IMR-90 (cell line): ENCODE results near the gene FGFRL1. TPM values are rescaled to one million over a fixed set of nuclear protein-coding genes. Genes with fewer than 3 reads are reported as not detected.
A peak's percentile ranks its signal among the peaks of the same experiment; 100 is the strongest.

Experiments
- ATAC-seq: fragments of 200-7000 bp; cut with Tn5 transposase; 2 replicates; pipeline ENCODE4 v1.9.1; 2020; ENCODE audit warnings: low read depth, mild to moderate bottlenecking, moderate library complexity
- BruUV-seq: library from RNA; stranded (reverse); fragments of 400-500 nt; replicated peaks from 2 replicates; lab custom pipeline; 2021; lab: Mats Ljungman, UMichigan
- CTCF ChIA-PET: fragments of 300-600 bp; formaldehyde crosslinking; extraction: SDS; loops from one replicate; lab custom pipeline; 2021; ENCODE audit warnings: antibody characterized with exemption; lab: Yijun Ruan, JAX
- POLR2A ChIA-PET: fragments of 300-600 bp; sonication (Branson Sonifier 250); formaldehyde crosslinking; loops from one replicate; lab custom pipeline; 2022; ENCODE audit warnings: antibody characterized with exemption; ENCODE audit not compliant: unreplicated experiment; lab: Charles Lee
- DNase-seq: peaks from one replicate; pipeline ENCODE4 v3.0.0; 2013
- H2AFZ ChIP-seq: replicated peaks from 2 replicates; pipeline ENCODE3; 2013; ENCODE audit warnings: low read length, mild to moderate bottlenecking; ENCODE audit not compliant: poor library complexity
- H2AK5ac ChIP-seq: 2 replicates; pipeline ENCODE4 v1.6.1; 2013; ENCODE audit warnings: low read depth, low read length, inconsistent platforms
- H2AK9ac ChIP-seq: replicated peaks from 2 replicates; pipeline ENCODE3; 2013; ENCODE audit warnings: mild to moderate bottlenecking, low read depth, low read length, moderate library complexity; ENCODE audit not compliant: poor library complexity
- H2BK120ac ChIP-seq: 2 replicates; pipeline ENCODE4 v1.6.1; 2013; ENCODE audit warnings: low read depth, low read length, inconsistent platforms
- H2BK15ac ChIP-seq: 3 replicates; pipeline ENCODE4 v1.6.1; 2013; ENCODE audit warnings: low read depth, low read length, inconsistent platforms
- H2BK20ac ChIP-seq: 2 replicates; pipeline ENCODE4 v1.6.1; 2013; ENCODE audit warnings: low read depth, mild to moderate bottlenecking, inconsistent platforms, low read length, moderate library complexity
- H2BK5ac ChIP-seq: 2 replicates; pipeline ENCODE4 v1.6.1; 2013; ENCODE audit warnings: mild to moderate bottlenecking, low read depth, low read length, inconsistent platforms; ENCODE audit not compliant: poor library complexity, severe bottlenecking
- H3K14ac ChIP-seq: replicated peaks from 2 replicates; pipeline ENCODE4 v1.6.1; 2013; ENCODE audit warnings: low read depth, low read length, inconsistent platforms
- H3K18ac ChIP-seq: 2 replicates; pipeline ENCODE4 v1.6.1; 2013; ENCODE audit warnings: low read depth, low read length, control low read depth
- H3K23ac ChIP-seq: 2 replicates; pipeline ENCODE4 v1.6.1; 2013; ENCODE audit warnings: low read depth, low read length, inconsistent platforms
- H3K27ac ChIP-seq: 2 replicates; pipeline ENCODE4 v1.5.1; 2013; ENCODE audit warnings: mild to moderate bottlenecking, control low read depth, low read length; ENCODE audit not compliant: insufficient read depth
- H3K27me3 ChIP-seq: 2 replicates; pipeline ENCODE4 v1.6.1; 2013; ENCODE audit warnings: low read length; ENCODE audit not compliant: control insufficient read depth, insufficient read depth
- H3K36me3 ChIP-seq: 2 replicates; pipeline ENCODE4 v1.6.1; 2013; ENCODE audit warnings: low read length, mixed read lengths; ENCODE audit not compliant: control insufficient read depth, insufficient read depth
- H3K4ac ChIP-seq: 2 replicates; pipeline ENCODE4 v1.6.1; 2013; ENCODE audit warnings: low read depth, low read length, inconsistent platforms
- H3K4me1 ChIP-seq: 2 replicates; pipeline ENCODE4 v1.6.1; 2013; ENCODE audit warnings: low read length, mixed read lengths; ENCODE audit not compliant: control insufficient read depth, insufficient read depth
- H3K4me2 ChIP-seq: 2 replicates; pipeline ENCODE4 v1.6.1; 2013; ENCODE audit warnings: low read depth, mild to moderate bottlenecking, control low read depth, low read length, moderate library complexity
- H3K4me3 ChIP-seq: 2 replicates; pipeline ENCODE4 v1.5.1; 2013; ENCODE audit warnings: low read depth, mild to moderate bottlenecking, control low read depth, low read length, moderate library complexity; ENCODE audit not compliant: insufficient read depth
- H3K56ac ChIP-seq: 2 replicates; pipeline ENCODE4 v1.6.1; 2013; ENCODE audit warnings: low read length, inconsistent platforms; ENCODE audit not compliant: insufficient read depth; ENCODE audit errors: extremely low read depth
- H3K79me1 ChIP-seq, 2 experiments: 2 replicates each; pipeline ENCODE4 v1.6.1; 2013; ENCODE audit warnings: low read length in 2 of 2, inconsistent platforms in 1 of 2, low read depth in 1 of 2
- H3K9ac ChIP-seq: 2 replicates; pipeline ENCODE4 v1.6.1; 2013; ENCODE audit warnings: low read depth, low read length, control low read depth
- H3K9me1 ChIP-seq: 2 replicates; pipeline ENCODE4 v1.6.1; 2013; ENCODE audit warnings: low read length, inconsistent platforms; ENCODE audit not compliant: insufficient read depth
- H3K9me3 ChIP-seq: 2 replicates; pipeline ENCODE4 v1.6.1; 2013; ENCODE audit warnings: low read length; ENCODE audit not compliant: control insufficient read depth, insufficient read depth
- H4K20me1 ChIP-seq: 2 replicates; pipeline ENCODE4 v1.6.1; 2013; ENCODE audit warnings: low read length, inconsistent platforms; ENCODE audit not compliant: insufficient read depth
- H4K5ac ChIP-seq: 2 replicates; pipeline ENCODE4 v1.6.1; 2013; ENCODE audit warnings: mild to moderate bottlenecking, low read depth, low read length, control low read depth
- H4K8ac ChIP-seq, 2 experiments: 2 replicates each; pipeline ENCODE4 v1.6.1; 2013; ENCODE audit warnings: low read depth in 2 of 2, low read length in 2 of 2, control low read depth in 1 of 2, inconsistent platforms in 1 of 2
- H4K91ac ChIP-seq: 2 replicates; pipeline ENCODE4 v1.6.1; 2013; ENCODE audit warnings: low read depth, low read length, inconsistent platforms; ENCODE audit not compliant: insufficient read depth
- BHLHE40 ChIP-seq: fragments of 150-350 bp; IDR thresholded peaks from 2 replicates; pipeline ENCODE4 v1.6.1; 2016; ENCODE audit warnings: mild to moderate bottlenecking, low read depth, low read length
- CEBPB ChIP-seq: IDR thresholded peaks from 2 replicates; pipeline ENCODE4 v1.6.1; 2012; ENCODE audit warnings: low read depth, low read length, improper control_type of control experiment
- CHD1 ChIP-seq: IDR thresholded peaks from 2 replicates; pipeline ENCODE4 v1.6.1; 2012; ENCODE audit warnings: low read depth, low read length, improper control_type of control experiment
- MAFK ChIP-seq: IDR thresholded peaks from 2 replicates; pipeline ENCODE4 v1.6.1; 2012; ENCODE audit warnings: low read depth, low read length, improper control_type of control experiment
- MXI1 ChIP-seq: IDR thresholded peaks from 2 replicates; pipeline ENCODE4 v1.6.1; 2012; ENCODE audit warnings: low read depth, mild to moderate bottlenecking, low read length, moderate library complexity, borderline replicate concordance
- POLR2A ChIP-seq: IDR thresholded peaks from 2 replicates; pipeline ENCODE4 v1.6.1; 2012; ENCODE audit warnings: mild to moderate bottlenecking, low read depth, low read length
- RAD21 ChIP-seq: IDR thresholded peaks from 2 replicates; pipeline ENCODE4 v1.6.1; 2012; ENCODE audit warnings: low read length, improper control_type of control experiment
- RFX5 ChIP-seq: IDR thresholded peaks from 2 replicates; pipeline ENCODE4 v1.8.0; 2012; ENCODE audit warnings: low read depth, mild to moderate bottlenecking, low read length, moderate library complexity
- SMC3 ChIP-seq: fragments of 150-350 bp; IDR thresholded peaks from 2 replicates; pipeline ENCODE4 v1.6.1; 2016; ENCODE audit warnings: low read depth, mild to moderate bottlenecking, antibody characterized with exemption, low read length, moderate library complexity
- WGBS, 2 experiments: methylation state at CpG; one replicate each; pipeline versions ENCODE4 v1.1.5 to v1.1.7; 2013; ENCODE audit warnings: missing lambda C conversion rate in 2 of 2; ENCODE audit not compliant: insufficient read length in 1 of 2; ENCODE audit errors: extremely low coverage in 2 of 2; 5-methylcytosine and 5-hydroxymethylcytosine counted together
- dilution Hi-C: fragments of 300-500 bp; cut with HindIII; formaldehyde crosslinking; loops from one replicate; pipeline ENCODE4 v1.14.3; 2018; ENCODE audit warnings: low sequenced_read_pairs; ENCODE audit not compliant: unreplicated experiment
- in situ Hi-C: fragments of 300-500 bp; cut with MboI; formaldehyde crosslinking; loops from 3 replicates; pipeline ENCODE4 v1.14.3; 2019; ENCODE audit warnings: low sequenced_read_pairs, inconsistent platforms, mixed read lengths
- intact Hi-C: fragments of 100-400 bp; cut with micrococcal nuclease; formaldehyde crosslinking; loops from 2 replicates; pipeline ENCODE4 v1.10.0; 2022
- polyA plus RNA-seq, 3 experiments: library from polyadenylated mRNA; depleted of rRNA; stranded (reverse); fragments of >200 nt; gene quantifications; 2 replicates each; pipeline ENCODE4 v1.2.3, GENCODE V29; 2012; ENCODE audit warnings: low replicate concordance in 1 of 3
- total RNA-seq: library from RNA; depleted of rRNA; stranded (reverse); fragments of >200 nt; gene quantifications from 2 replicates; pipeline ENCODE4 v1.2.3, GENCODE V29; 2012
- TF ChIP-seq, protein P1 (sequence below): fragments of 150-350 bp; IDR thresholded peaks from 2 replicates; pipeline ENCODE4 v1.6.1; 2017; ENCODE audit warnings: mild to moderate bottlenecking, antibody characterized with exemption, low read length, low read depth
- TF ChIP-seq, protein P2 (sequence below): conservative IDR thresholded peaks from 2 replicates; pipeline ENCODE4 v1.5.1; 2012; ENCODE audit warnings: mild to moderate bottlenecking, low read depth, low read length, improper control_type of control experiment
- TF ChIP-seq, protein P3 (sequence below): fragments of 150-350 bp; IDR thresholded peaks from 2 replicates; pipeline ENCODE4 v1.6.1; 2016; ENCODE audit warnings: low read depth, mild to moderate bottlenecking, low read length, moderate library complexity, borderline replicate concordance

FGFRL1 gene
- total and polyA plus RNA-seq, 2 of the 4 experiments (the other 2 are of a cell fraction), result 49.3 to 78.8 TPM

DNA sequence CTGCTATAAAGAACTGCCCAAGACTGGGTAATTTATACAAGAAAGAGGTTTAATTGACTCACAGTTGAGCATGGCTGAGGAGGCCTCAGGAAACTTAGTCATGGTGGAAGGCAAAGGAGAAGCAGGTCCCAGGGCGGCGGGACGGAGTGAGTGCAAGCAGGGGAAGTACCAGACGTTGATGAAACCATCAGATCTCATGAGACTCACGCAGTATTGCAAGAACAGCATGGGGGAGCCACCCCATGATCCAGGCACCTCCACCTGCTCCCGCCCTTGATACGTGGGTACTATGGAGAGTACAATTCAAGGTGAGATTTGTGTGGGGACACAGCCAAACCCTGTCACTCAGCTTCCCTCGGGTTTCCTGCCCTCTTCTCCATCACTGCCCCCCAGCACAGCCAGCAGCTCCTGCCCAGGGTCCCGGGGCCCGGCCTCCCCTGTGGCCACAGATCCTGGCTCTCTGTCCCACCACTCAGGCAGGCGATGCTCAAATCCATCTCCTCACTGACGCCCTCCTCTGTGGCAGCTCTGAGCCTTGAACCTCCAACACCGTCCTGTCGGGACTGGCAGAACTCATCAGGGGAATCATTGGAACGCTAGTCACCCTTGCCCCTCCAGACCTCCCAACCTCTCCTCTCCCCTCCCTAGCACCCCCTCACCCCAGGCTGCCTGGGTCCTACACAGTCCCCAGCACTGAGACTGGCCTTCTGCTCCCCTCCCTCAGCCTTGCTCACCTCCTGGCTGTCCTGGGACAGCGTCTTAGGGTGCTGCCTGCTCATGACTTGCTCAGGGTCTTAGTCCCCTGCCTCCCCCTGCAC lies 37.6 kb downstream of the FGFRL1 start:
- peaks cover 7% of the 10 kb centered on the region for H3K9me1 ChIP-seq
- ChIA-PET POLR2A (no interaction called here), CTCF (interaction anchor here (1.5 kb wide), 1 partner anchor 15 kb away, joined by 3 read pairs; no protein-coding TSS in a partner anchor)
- ATAC-seq (no peak), DNase-seq (no peak)
- H4K91ac ChIP-seq, result no peak overlapping the region
- no peak overlapping the region for H2BK20ac ChIP-seq
- H3K18ac ChIP-seq, result no peak overlapping the region
- BruUV-seq, result no TSS peak
- no peak overlapping the region for H2BK15ac ChIP-seq
- H3K27ac ChIP-seq, result no peak overlapping the region
- peaks cover 24% of the 10 kb centered on the region for H3K4me1 ChIP-seq
- dilution Hi-C loops, result no loop called here
- H2BK120ac ChIP-seq, result no peak overlapping the region
- no peaks in the 10 kb centered on the region for H4K20me1 ChIP-seq
- no peaks in the 10 kb centered on the region for H3K79me1 ChIP-seq
- in situ Hi-C loops, result no loop called here
- no peak overlapping the region for H3K56ac ChIP-seq
- no peak overlapping the region for H3K9ac ChIP-seq
- H3K4me3 ChIP-seq, result no peak overlapping the region
- H3K4ac ChIP-seq, result no peak overlapping the region
- H3K36me3 ChIP-seq, result no peaks in the 10 kb centered on the region
- H2AK9ac ChIP-seq, result peak overlapping the region; percentile 81
- intact Hi-C loops, result no loop called here
- H3K14ac ChIP-seq, result no peak overlapping the region
- no peak overlapping the region for H2BK5ac ChIP-seq
- H3K27me3 ChIP-seq, result peaks cover 18% of the 10 kb centered on the region
- peak overlapping the region; percentile 33; the same call in 1 of the 2 replicates for H2AK5ac ChIP-seq
- no peak overlapping the region for H3K23ac ChIP-seq
- no peak for TF ChIP-seq MAFK
- no peak for TF ChIP-seq CEBPB
- no peak for TF ChIP-seq BHLHE40
- no peak for TF ChIP-seq POLR2A
- no peak for TF ChIP-seq RAD21
- TF ChIP-seq, protein P1, sequence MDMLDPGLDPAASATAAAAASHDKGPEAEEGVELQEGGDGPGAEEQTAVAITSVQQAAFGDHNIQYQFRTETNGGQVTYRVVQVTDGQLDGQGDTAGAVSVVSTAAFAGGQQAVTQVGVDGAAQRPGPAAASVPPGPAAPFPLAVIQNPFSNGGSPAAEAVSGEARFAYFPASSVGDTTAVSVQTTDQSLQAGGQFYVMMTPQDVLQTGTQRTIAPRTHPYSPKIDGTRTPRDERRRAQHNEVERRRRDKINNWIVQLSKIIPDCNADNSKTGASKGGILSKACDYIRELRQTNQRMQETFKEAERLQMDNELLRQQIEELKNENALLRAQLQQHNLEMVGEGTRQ, result no peak
- no peak for TF ChIP-seq CHD1
- no peak for TF ChIP-seq SMC3
- TF ChIP-seq, protein P2, sequence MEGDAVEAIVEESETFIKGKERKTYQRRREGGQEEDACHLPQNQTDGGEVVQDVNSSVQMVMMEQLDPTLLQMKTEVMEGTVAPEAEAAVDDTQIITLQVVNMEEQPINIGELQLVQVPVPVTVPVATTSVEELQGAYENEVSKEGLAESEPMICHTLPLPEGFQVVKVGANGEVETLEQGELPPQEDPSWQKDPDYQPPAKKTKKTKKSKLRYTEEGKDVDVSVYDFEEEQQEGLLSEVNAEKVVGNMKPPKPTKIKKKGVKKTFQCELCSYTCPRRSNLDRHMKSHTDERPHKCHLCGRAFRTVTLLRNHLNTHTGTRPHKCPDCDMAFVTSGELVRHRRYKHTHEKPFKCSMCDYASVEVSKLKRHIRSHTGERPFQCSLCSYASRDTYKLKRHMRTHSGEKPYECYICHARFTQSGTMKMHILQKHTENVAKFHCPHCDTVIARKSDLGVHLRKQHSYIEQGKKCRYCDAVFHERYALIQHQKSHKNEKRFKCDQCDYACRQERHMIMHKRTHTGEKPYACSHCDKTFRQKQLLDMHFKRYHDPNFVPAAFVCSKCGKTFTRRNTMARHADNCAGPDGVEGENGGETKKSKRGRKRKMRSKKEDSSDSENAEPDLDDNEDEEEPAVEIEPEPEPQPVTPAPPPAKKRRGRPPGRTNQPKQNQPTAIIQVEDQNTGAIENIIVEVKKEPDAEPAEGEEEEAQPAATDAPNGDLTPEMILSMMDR, result no peak
- no peak for TF ChIP-seq MXI1
- TF ChIP-seq RFX5, result no peak
- TF ChIP-seq, protein P3, sequence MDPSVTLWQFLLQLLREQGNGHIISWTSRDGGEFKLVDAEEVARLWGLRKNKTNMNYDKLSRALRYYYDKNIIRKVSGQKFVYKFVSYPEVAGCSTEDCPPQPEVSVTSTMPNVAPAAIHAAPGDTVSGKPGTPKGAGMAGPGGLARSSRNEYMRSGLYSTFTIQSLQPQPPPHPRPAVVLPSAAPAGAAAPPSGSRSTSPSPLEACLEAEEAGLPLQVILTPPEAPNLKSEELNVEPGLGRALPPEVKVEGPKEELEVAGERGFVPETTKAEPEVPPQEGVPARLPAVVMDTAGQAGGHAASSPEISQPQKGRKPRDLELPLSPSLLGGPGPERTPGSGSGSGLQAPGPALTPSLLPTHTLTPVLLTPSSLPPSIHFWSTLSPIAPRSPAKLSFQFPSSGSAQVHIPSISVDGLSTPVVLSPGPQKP, result no peak
- 0 out of 2 replicates have a peak, but pooled peaks cover 2% of the 10 kb centered on the region for H3K9me3 ChIP-seq
- H3K4me2 ChIP-seq, result no peak overlapping the region
- no peak overlapping the region for H2AFZ ChIP-seq
- H4K5ac ChIP-seq, result no peak overlapping the region
- H4K8ac ChIP-seq, result no peak overlapping the region
- WGBS, 2 experiments, result 85% methylated on average over 12 of the region's 16 CpGs; no CpG with 5 or more reads in 1 of the 2 experiments
